Loucy (cell line): Measurements from ENCODE around the gene ANKRD33B.

ENCODE experiments used
- H2AFZ ChIP-seq: fragments of 200-600 bp; sonication (generic); 2 replicates; pipeline ENCODE4 v1.6.0; 2016; ENCODE audit warnings: antibody characterized with exemption, mild to moderate bottlenecking, low read length, moderate library complexity
- H3F3A ChIP-seq: fragments of 200-600 bp; 2 replicates; pipeline ENCODE4 v1.6.0; 2016; ENCODE audit warnings: antibody characterized with exemption, low read depth, mild to moderate bottlenecking
- H3K27me3 ChIP-seq: fragments of 200-600 bp; sonication (generic); 2 replicates; pipeline ENCODE4 v1.6.1; 2014; ENCODE audit warnings: low read length, mild to moderate bottlenecking; ENCODE audit not compliant: insufficient read depth, poor library complexity, severe bottlenecking
- H3K36me3 ChIP-seq: fragments of 200-600 bp; sonication (generic); 2 replicates; pipeline ENCODE4 v1.6.1; 2016; ENCODE audit warnings: low read length; ENCODE audit not compliant: insufficient read depth
- H3K4me1 ChIP-seq: fragments of 200-600 bp; sonication (generic); 2 replicates; pipeline ENCODE4 v1.5.1; 2014; ENCODE audit warnings: low read length, mild to moderate bottlenecking; ENCODE audit not compliant: insufficient read depth, poor library complexity, severe bottlenecking
- H3K4me2 ChIP-seq: fragments of 200-600 bp; sonication (generic); 2 replicates; pipeline ENCODE4 v1.6.0; 2014; ENCODE audit warnings: antibody characterized with exemption, low read length, low read depth, mild to moderate bottlenecking; ENCODE audit not compliant: poor library complexity, severe bottlenecking
- H3K4me3 ChIP-seq: fragments of 200-600 bp; sonication (generic); 2 replicates; pipeline ENCODE4 v1.5.1; 2014; ENCODE audit warnings: low read length, mild to moderate bottlenecking, mixed read lengths; ENCODE audit not compliant: poor library complexity, severe bottlenecking
- H3K79me2 ChIP-seq: fragments of 200-600 bp; sonication (generic); 2 replicates; pipeline ENCODE4 v1.6.1; 2014; ENCODE audit warnings: low read length; ENCODE audit not compliant: insufficient read depth
- H3K9ac ChIP-seq: fragments of 200-600 bp; sonication (generic); 2 replicates; pipeline ENCODE4 v1.6.0; 2014; ENCODE audit warnings: mild to moderate bottlenecking, low read depth, low read length, moderate library complexity; ENCODE audit not compliant: poor library complexity, severe bottlenecking
- H3K9me2 ChIP-seq: fragments of 200-600 bp; sonication (generic); replicated peaks from 2 replicates; pipeline ENCODE4 v1.6.1; 2016; ENCODE audit warnings: low read depth, low read length, mixed read lengths
- H3K9me3 ChIP-seq: fragments of 200-600 bp; sonication (generic); 2 replicates; pipeline ENCODE4 v1.6.1; 2014; ENCODE audit warnings: mild to moderate bottlenecking, antibody characterized with exemption, low read length, low read depth; ENCODE audit not compliant: insufficient read depth
- H4K20me1 ChIP-seq: fragments of 200-600 bp; sonication (generic); 2 replicates; pipeline ENCODE4 v1.6.0; 2014; ENCODE audit warnings: antibody characterized with exemption, low read length, mild to moderate bottlenecking; ENCODE audit not compliant: insufficient read depth, poor library complexity, severe bottlenecking
- EZH2phosphoT487 ChIP-seq: fragments of 200-600 bp; IDR thresholded peaks from 2 replicates; pipeline ENCODE4 v1.6.1; 2018; ENCODE audit warnings: antibody characterized with exemption, mild to moderate bottlenecking, moderate library complexity, borderline replicate concordance
- TF ChIP-seq, protein P1 (sequence below): fragments of 200-600 bp; sonication (generic); conservative IDR thresholded peaks from 2 replicates; pipeline ENCODE4 v1.5.1; 2014; ENCODE audit warnings: mild to moderate bottlenecking, antibody characterized with exemption, low read length

Gene ANKRD33B

GRCh38 chr5:10634050-10634449 is 70.2 kb downstream of the ANKRD33B start:
- Histone ChIP-seq H3K27me3 (no peaks in the 10 kb centered on the region), H2AFZ (no peak overlapping the region), H3K4me1 (peaks cover 8% of the 10 kb centered on the region), H4K20me1 (no peaks in the 10 kb centered on the region), H3K36me3 (0 out of 2 replicates have a peak, but pooled peaks cover 7% of the 10 kb centered on the region), H3K9me3 (no peaks in the 10 kb centered on the region), H3K4me2 (no peak overlapping the region), H3K9ac (no peak overlapping the region), H3K79me2 (no peaks in the 10 kb centered on the region), H3F3A (no peaks in the 10 kb centered on the region), H3K4me3 (no peak overlapping the region), H3K9me2 (no peaks in the 10 kb centered on the region)
- no peak for TF ChIP-seq EZH2phosphoT487
- TF ChIP-seq, protein P1, sequence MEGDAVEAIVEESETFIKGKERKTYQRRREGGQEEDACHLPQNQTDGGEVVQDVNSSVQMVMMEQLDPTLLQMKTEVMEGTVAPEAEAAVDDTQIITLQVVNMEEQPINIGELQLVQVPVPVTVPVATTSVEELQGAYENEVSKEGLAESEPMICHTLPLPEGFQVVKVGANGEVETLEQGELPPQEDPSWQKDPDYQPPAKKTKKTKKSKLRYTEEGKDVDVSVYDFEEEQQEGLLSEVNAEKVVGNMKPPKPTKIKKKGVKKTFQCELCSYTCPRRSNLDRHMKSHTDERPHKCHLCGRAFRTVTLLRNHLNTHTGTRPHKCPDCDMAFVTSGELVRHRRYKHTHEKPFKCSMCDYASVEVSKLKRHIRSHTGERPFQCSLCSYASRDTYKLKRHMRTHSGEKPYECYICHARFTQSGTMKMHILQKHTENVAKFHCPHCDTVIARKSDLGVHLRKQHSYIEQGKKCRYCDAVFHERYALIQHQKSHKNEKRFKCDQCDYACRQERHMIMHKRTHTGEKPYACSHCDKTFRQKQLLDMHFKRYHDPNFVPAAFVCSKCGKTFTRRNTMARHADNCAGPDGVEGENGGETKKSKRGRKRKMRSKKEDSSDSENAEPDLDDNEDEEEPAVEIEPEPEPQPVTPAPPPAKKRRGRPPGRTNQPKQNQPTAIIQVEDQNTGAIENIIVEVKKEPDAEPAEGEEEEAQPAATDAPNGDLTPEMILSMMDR, result no peak

GRCh38 chr5:10634562-10634961 is 70.7 kb downstream of the ANKRD33B start:
- Histone ChIP-seq H2AFZ (no peak overlapping the region), H3K4me2 (no peak overlapping the region), H3K36me3 (0 out of 2 replicates have a peak, but pooled peaks cover 7% of the 10 kb centered on the region), H3F3A (no peaks in the 10 kb centered on the region), H3K79me2 (no peaks in the 10 kb centered on the region), H3K4me1 (peaks cover 8% of the 10 kb centered on the region), H3K27me3 (no peaks in the 10 kb centered on the region), H3K9me2 (no peaks in the 10 kb centered on the region), H3K9ac (no peak overlapping the region), H4K20me1 (no peaks in the 10 kb centered on the region), H3K9me3 (no peaks in the 10 kb centered on the region), H3K4me3 (no peak overlapping the region)
- TF ChIP-seq, protein P1, result no peak

GRCh38 chr5:10635257-10635866 is 71.5 kb downstream of the ANKRD33B start:
- H4K20me1 ChIP-seq, result no peaks in the 10 kb centered on the region
- no peak overlapping the region for H3K9ac ChIP-seq
- peaks cover 8% of the 10 kb centered on the region for H3K4me1 ChIP-seq
- no peaks in the 10 kb centered on the region for H3F3A ChIP-seq
- H3K4me2 ChIP-seq, result no peak overlapping the region
- no peak for TF ChIP-seq EZH2phosphoT487
- TF ChIP-seq, protein P1, result no peak
- H3K79me2 ChIP-seq, result no peaks in the 10 kb centered on the region
- no peaks in the 10 kb centered on the region for H3K9me3 ChIP-seq
- no peak overlapping the region for H2AFZ ChIP-seq
- 0 out of 2 replicates have a peak, but pooled peaks cover 7% of the 10 kb centered on the region for H3K36me3 ChIP-seq
- H3K4me3 ChIP-seq, result no peak overlapping the region
- no peaks in the 10 kb centered on the region for H3K27me3 ChIP-seq
- no peaks in the 10 kb centered on the region for H3K9me2 ChIP-seq
